Mesenchymal stem cell (in vitro differentiated cells and primary cell): ENCODE data around the gene ERCC3.
"Not testable (repeated sequence)": the region's sequence is repeated elsewhere in the genome, so short reads cannot be mapped to it uniquely, and the experiment has no call there.

Experiments used
- DNase-seq: peaks from one replicate; pipeline ENCODE4 v3.0.0-alpha.2; 2013
- H2AFZ ChIP-seq: one replicate; pipeline ENCODE4 v1.6.1; 2013; ENCODE audit warnings: low read depth, mild to moderate bottlenecking, control low read depth, inconsistent platforms, low read length, moderate library complexity
- H2AK5ac ChIP-seq: 2 replicates; pipeline ENCODE4 v1.6.1; 2013; ENCODE audit warnings: low read length, moderate library complexity, mild to moderate bottlenecking, inconsistent platforms; ENCODE audit not compliant: severe bottlenecking
- H2BK120ac ChIP-seq: one replicate; pipeline ENCODE4 v1.6.1; 2013; ENCODE audit warnings: low read depth, mild to moderate bottlenecking, inconsistent platforms, low read length, moderate library complexity
- H2BK12ac ChIP-seq, 2 experiments: one replicate each; pipeline ENCODE4 v1.6.1; 2013; ENCODE audit warnings: inconsistent platforms in 2 of 2, low read length in 2 of 2, mild to moderate bottlenecking in 2 of 2, moderate library complexity in 2 of 2, control low read depth in 1 of 2
- H2BK15ac ChIP-seq: one replicate; pipeline ENCODE4 v1.6.1; 2013; ENCODE audit warnings: mild to moderate bottlenecking, low read depth, inconsistent platforms; ENCODE audit not compliant: poor library complexity, severe bottlenecking
- H2BK5ac ChIP-seq: 2 replicates; pipeline ENCODE4 v1.6.1; 2013; ENCODE audit warnings: low read depth, mild to moderate bottlenecking, low read length, control low read depth, inconsistent platforms; ENCODE audit not compliant: poor library complexity, severe bottlenecking
- H3K14ac ChIP-seq, 2 experiments: one replicate each; pipeline ENCODE4 v1.6.1; 2013; ENCODE audit warnings: inconsistent platforms in 2 of 2, low read length in 2 of 2, control low read depth in 1 of 2, mild to moderate bottlenecking in 1 of 2, moderate library complexity in 1 of 2
- H3K18ac ChIP-seq, 2 experiments: one replicate each; pipeline ENCODE4 v1.6.1; 2013; ENCODE audit warnings: inconsistent platforms in 2 of 2, low read length in 2 of 2, control low read depth in 1 of 2, low read depth in 1 of 2, mild to moderate bottlenecking in 1 of 2
- H3K23ac ChIP-seq, 2 experiments: one replicate each; pipeline ENCODE4 v1.6.1; 2013; ENCODE audit warnings: inconsistent platforms in 2 of 2, low read length in 2 of 2, mild to moderate bottlenecking in 2 of 2, moderate library complexity in 2 of 2, control low read depth in 1 of 2
- H3K27ac ChIP-seq: 2 replicates; pipeline ENCODE4 v1.5.1; 2013; ENCODE audit warnings: mild to moderate bottlenecking, moderate library complexity, low read length, control low read depth, inconsistent platforms; ENCODE audit not compliant: poor library complexity, severe bottlenecking
- H3K27me3 ChIP-seq, 2 experiments: 2 replicates each; pipeline versions ENCODE4 v1.6.1 to v1.7.0; 2013; ENCODE audit warnings: low read length in 2 of 2, mild to moderate bottlenecking in 2 of 2, moderate library complexity in 2 of 2, control low read depth in 1 of 2, inconsistent platforms in 1 of 2; ENCODE audit not compliant: control insufficient read depth in 1 of 2, insufficient read depth in 1 of 2
- H3K36me3 ChIP-seq, 2 experiments: 2 replicates each; pipeline versions ENCODE4 v1.6.1 to v1.7.0; 2013; ENCODE audit warnings: low read length in 2 of 2, control low read depth in 1 of 2, inconsistent platforms in 1 of 2, low read depth in 1 of 2, mild to moderate bottlenecking in 1 of 2; ENCODE audit not compliant: insufficient read depth in 2 of 2, control insufficient read depth in 1 of 2
- H3K4ac ChIP-seq, 2 experiments: one replicate each; pipeline ENCODE4 v1.6.1; 2013; ENCODE audit warnings: inconsistent platforms in 2 of 2, low read length in 2 of 2, mild to moderate bottlenecking in 2 of 2, moderate library complexity in 2 of 2, control low read depth in 1 of 2, low read depth in 1 of 2
- H3K4me1 ChIP-seq: 2 replicates; pipeline ENCODE4 v1.6.1; 2013; ENCODE audit warnings: low read depth, low read length, control low read depth; ENCODE audit not compliant: control insufficient read depth, insufficient read depth
- H3K4me2 ChIP-seq: 2 replicates; pipeline ENCODE4 v1.6.1; 2013; ENCODE audit warnings: low read length, mild to moderate bottlenecking, inconsistent platforms; ENCODE audit not compliant: poor library complexity, severe bottlenecking
- H3K4me3 ChIP-seq, 2 experiments: 2 replicates each; pipeline versions ENCODE4 v1.5.1 to v1.7.0; 2013; ENCODE audit warnings: low read length in 2 of 2, mild to moderate bottlenecking in 2 of 2, control low read depth in 1 of 2, low read depth in 1 of 2; ENCODE audit not compliant: insufficient read depth in 1 of 2
- H3K79me1 ChIP-seq: replicated peaks from 2 replicates; pipeline ENCODE4 v1.6.1; 2013; ENCODE audit warnings: mild to moderate bottlenecking, control low read depth, low read length, inconsistent platforms; ENCODE audit not compliant: poor library complexity, severe bottlenecking
- H3K9ac ChIP-seq: 2 replicates; pipeline ENCODE4 v1.7.0; 2013; ENCODE audit warnings: mild to moderate bottlenecking, low read length, moderate library complexity
- H3K9me3 ChIP-seq: 2 replicates; pipeline ENCODE4 v1.7.0; 2013; ENCODE audit warnings: mild to moderate bottlenecking, low read length; ENCODE audit not compliant: control insufficient read depth
- H4K8ac ChIP-seq: one replicate; pipeline ENCODE4 v1.6.1; 2013; ENCODE audit warnings: inconsistent platforms, mild to moderate bottlenecking, low read length, moderate library complexity
- H4K91ac ChIP-seq: one replicate; pipeline ENCODE4 v1.6.1; 2013; ENCODE audit warnings: mild to moderate bottlenecking, low read length, inconsistent platforms
- WGBS: methylation state at CpG from one replicate; pipeline ENCODE4 v1.1.7; 2013; ENCODE audit warnings: mixed read lengths; 5-methylcytosine and 5-hydroxymethylcytosine counted together

Gene ERCC3

GRCh38 chr2:127217470-127218325, 76.2 kb downstream of the ERCC3 start:
- peaks cover 0 to 11% of the 10 kb centered on the region in 2 experiments for H3K27me3 ChIP-seq
- H3K4me1 ChIP-seq, result peaks cover 13% of the 10 kb centered on the region
- H2BK12ac ChIP-seq, result peak overlapping the region in 1 of 2 experiments; percentile 47
- no peak overlapping the region for H2BK15ac ChIP-seq
- no peak overlapping the region for H4K8ac ChIP-seq
- no peak overlapping the region for H3K18ac ChIP-seq
- WGBS, result 73% methylated on average over 7 of the region's 14 CpGs
- no peak overlapping the region for H4K91ac ChIP-seq
- H3K9me3 ChIP-seq, result peaks cover 4% of the 10 kb centered on the region
- H3K36me3 ChIP-seq, result peaks cover 0 to 4% of the 10 kb centered on the region in 2 experiments
- DNase-seq, result peak; percentile 45
- no peak overlapping the region for H3K4me3 ChIP-seq
- no peak overlapping the region for H2AK5ac ChIP-seq
- H3K4me2 ChIP-seq, result peak overlapping the region; percentile 91
- no peak overlapping the region for H2BK5ac ChIP-seq
- no peak overlapping the region for H3K4ac ChIP-seq
- peaks cover 18% of the 10 kb centered on the region for H3K79me1 ChIP-seq
- H3K14ac ChIP-seq, result no peak overlapping the region
- peak overlapping the region in 1 of 2 experiments; percentile 79 for H3K23ac ChIP-seq
- no peak overlapping the region for H2BK120ac ChIP-seq
- peak overlapping the region; percentile 34 for H3K27ac ChIP-seq
- peak overlapping the region; percentile 80 for H3K9ac ChIP-seq
- no peak overlapping the region for H2AFZ ChIP-seq

DNA sequence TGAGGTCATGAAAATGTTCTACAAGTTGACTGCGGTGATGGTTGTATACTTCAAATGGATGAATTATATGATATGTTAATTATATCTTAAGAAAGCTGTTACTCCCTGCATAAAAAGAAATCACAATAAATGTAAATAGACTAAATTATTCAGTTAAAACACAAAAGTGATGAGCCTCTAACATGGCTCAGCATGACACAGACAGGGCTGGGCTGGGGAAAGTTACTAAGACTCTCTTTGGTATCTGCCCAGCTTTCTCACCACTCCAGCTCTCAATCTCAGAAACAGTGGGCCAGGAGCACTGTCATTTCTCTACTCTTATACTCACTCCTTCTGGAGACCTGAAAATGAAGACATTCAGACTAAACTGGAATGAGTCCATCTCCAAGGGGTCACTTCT, 77.4 kb downstream of the ERCC3 start:
- Histone ChIP-seq H3K4me3 (no peak overlapping the region), H3K4me2 (no peak overlapping the region), H4K8ac (no peak overlapping the region), H4K91ac (no peak overlapping the region), H3K4ac (no peak overlapping the region), H2BK5ac (no peak overlapping the region), H3K27me3 (peaks cover 0 to 11% of the 10 kb centered on the region in 2 experiments), H3K9me3 (peaks cover 4% of the 10 kb centered on the region), H3K18ac (no peak overlapping the region), H2AFZ (no peak overlapping the region), H2AK5ac (no peak overlapping the region), H3K36me3 (peaks cover 0 to 4% of the 10 kb centered on the region in 2 experiments), H2BK120ac (no peak overlapping the region), H3K14ac (no peak overlapping the region), H3K23ac (no peak overlapping the region), H3K79me1 (peaks cover 18% of the 10 kb centered on the region), H3K9ac (no peak overlapping the region), H3K27ac (no peak overlapping the region), H2BK12ac (no peak overlapping the region), H2BK15ac (no peak overlapping the region), H3K4me1 (peaks cover 13% of the 10 kb centered on the region)
- no CpG with 5 or more reads among the region's 1 CpG for WGBS
- no peak for DNase-seq

GRCh38 chr2:127216095-127216494, 77.8 kb downstream of the ERCC3 start:
- H4K8ac ChIP-seq, result no peak overlapping the region
- H3K4me3 ChIP-seq, result no peak overlapping the region
- H2BK5ac ChIP-seq, result no peak overlapping the region
- peaks cover 4% of the 10 kb centered on the region for H3K9me3 ChIP-seq
- no peak overlapping the region for H3K14ac ChIP-seq
- no peak overlapping the region for H2BK120ac ChIP-seq
- no peak overlapping the region for H3K23ac ChIP-seq
- H4K91ac ChIP-seq, result no peak overlapping the region
- no peak overlapping the region for H3K27ac ChIP-seq
- H2BK15ac ChIP-seq, result no peak overlapping the region
- H3K4ac ChIP-seq, result no peak overlapping the region
- H2AFZ ChIP-seq, result no peak overlapping the region
- peaks cover 13% of the 10 kb centered on the region for H3K4me1 ChIP-seq
- no peak overlapping the region for H2BK12ac ChIP-seq
- H3K18ac ChIP-seq, result no peak overlapping the region
- H3K36me3 ChIP-seq, result peaks cover 0 to 4% of the 10 kb centered on the region in 2 experiments
- no peak overlapping the region for H3K4me2 ChIP-seq
- WGBS, result no CpG with 5 or more reads among the region's 2 CpGs
- H3K79me1 ChIP-seq, result peaks cover 18% of the 10 kb centered on the region
- H3K9ac ChIP-seq, result no peak overlapping the region
- no peak overlapping the region for H2AK5ac ChIP-seq
- no peak for DNase-seq
- peaks cover 0 to 11% of the 10 kb centered on the region in 2 experiments for H3K27me3 ChIP-seq

- not testable (repeated sequence) for H2AK5ac ChIP-seq, H3K4ac ChIP-seq, H4K8ac ChIP-seq, H2BK15ac ChIP-seq, H3K23ac ChIP-seq, H2AFZ ChIP-seq, DNase-seq, H2BK12ac ChIP-seq, H3K9me3 ChIP-seq, H3K9ac ChIP-seq, H3K27ac ChIP-seq, H4K91ac ChIP-seq, H3K18ac ChIP-seq, H2BK120ac ChIP-seq, H2BK5ac ChIP-seq, H3K4me2 ChIP-seq, H3K14ac ChIP-seq, H3K36me3 ChIP-seq, H3K4me3 ChIP-seq
- H3K79me1 ChIP-seq, result peaks cover 16% of the 10 kb centered on the region
- H3K27me3 ChIP-seq, result peaks cover 0 to 10% of the 10 kb centered on the region in 2 experiments
- WGBS, result 97% methylated on average over 2 of the region's 2 CpGs
- H3K4me1 ChIP-seq, result peaks cover 10% of the 10 kb centered on the region
Measured at GRCh38 chr2:127214201-127214600, 79.7 kb downstream of the ERCC3 start.
